Posterior vena cava (tissue), 2 donors: ENCODE data around the gene TYROBP. TPM values are rescaled to one million over a fixed set of nuclear protein-coding genes. Genes with fewer than 3 reads are reported as not detected.
"Not testable (repeated sequence)": the region's sequence is repeated elsewhere in the genome, so short reads cannot be mapped to it uniquely, and the experiment has no call there.

Experiments
- DNase-seq: peaks from one replicate; pipeline ENCODE4 v3.0.0-alpha.2; 2020; ENCODE audit warnings: low spot score
- intact Hi-C, 2 donors: fragments of 100-400 bp; cut with DNase I; formaldehyde crosslinking; loops; one replicate each; pipeline versions ENCODE4 v1.14.1 to v1.14.2; 2022 to 2023
- total RNA-seq, 2 donors: library from RNA; stranded (reverse); fragmentation: NEBNext Ultra II Directional; extraction: Animal tissue kit (Norgen Biotek cat#: 25700); gene quantifications; one replicate each; pipeline ENCODE4 v1.2.1, GENCODE V29; 2021
- donor health status: DM: yes; HTN: yes; CAD: no.
- donor health status: DM: yes; HTN: yes; CAD: no.

The TYROBP gene
- total RNA-seq, 2 donors from 2014 or later: 58.8 to 96.5 TPM

GRCh38 chr19:35885904-35886303, 22.2 kb downstream of the TYROBP start:
- intact Hi-C loops: loop anchor here in 1 of 2 donors (5.0 kb wide), 1 partner anchor 36 kb away; no protein-coding TSS in a partner anchor
- no peak for DNase-seq

- intact Hi-C loops: loop anchor here in 1 of 2 donors (5.0 kb wide), 1 partner anchor 37 kb away; no protein-coding TSS in a partner anchor
- no peak for DNase-seq
These were observed 22.8 kb downstream of the TYROBP start for GRCh38 chr19:35885225-35885738.

- intact Hi-C loops: loop anchor here in 1 of 2 donors (5.0 kb wide), 1 partner anchor 53 kb away; the partner anchor contains the start of gene LRFN3
- no peak for DNase-seq
These were observed 24.2 kb downstream of the TYROBP start for GRCh38 chr19:35883882-35884281.

- intact Hi-C loops: loop anchor here in 1 of 2 donors (5.0 kb wide), 1 partner anchor 55 kb away; the partner anchor contains the start of gene LRFN3
- no peak for DNase-seq
These were observed 25.8 kb downstream of the TYROBP start for GRCh38 chr19:35882114-35882832.

GRCh38 chr19:35879770-35880317, 28.3 kb downstream of the TYROBP start:
- intact Hi-C loops: loop anchor here in 1 of 2 donors (5.0 kb wide), 1 partner anchor 57 kb away; the partner anchor contains the start of gene LRFN3
- DNase-seq: peak; percentile 97

GRCh38 chr19:35879068-35879467, 29.0 kb downstream of the TYROBP start:
- intact Hi-C loops: no loop called here
- DNase-seq: no peak

GRCh38 chr19:35874392-35874930, 33.6 kb downstream of the TYROBP start:
- intact Hi-C loops: no loop called here
- DNase-seq: no peak

GRCh38 chr19:35872180-35872579, 35.9 kb downstream of the TYROBP start:
- DNase-seq: no peak
- intact Hi-C loops: no loop called here

- no peak for DNase-seq
- intact Hi-C loops: no loop called here
These were observed 36.5 kb downstream of the TYROBP start for GRCh38 chr19:35871611-35872010.

GRCh38 chr19:35870798-35871197, 37.3 kb downstream of the TYROBP start:
- intact Hi-C loops: no loop called here
- DNase-seq: no peak

- intact Hi-C loops, DNase-seq: not testable (repeated sequence)
These were observed 37.9 kb downstream of the TYROBP start for GRCh38 chr19:35870124-35870736.

- intact Hi-C loops: no loop called here
- DNase-seq: peak; percentile 89
These were observed 38.6 kb downstream of the TYROBP start for GRCh38 chr19:35869327-35870123.

GRCh38 chr19:35868823-35869326, 39.2 kb downstream of the TYROBP start:
- intact Hi-C loops: no loop called here
- DNase-seq: no peak

- no peak for DNase-seq
- intact Hi-C loops: no loop called here
These were observed 39.8 kb downstream of the TYROBP start, which contains the start of gene APLP1 for GRCh38 chr19:35868172-35868822. Gene APLP1, plus strand, starts transcription at chr19:35868574. Its CDS starts 63 bp downstream, at chr19:35868637.

GRCh38 chr19:35863018-35863417, 45.1 kb downstream of the TYROBP start:
- DNase-seq: no peak

GRCh38 chr19:35862528-35862927, 45.6 kb downstream of the TYROBP start:
- intact Hi-C loops: no loop called here
- no peak for DNase-seq

More at GRCh38 chr19:35863018-35863417, 45.1 kb downstream of the TYROBP start:
- intact Hi-C loops: no loop called here

GRCh38 chr19:35861640-35862160, 46.4 kb downstream of the TYROBP start:
- DNase-seq: no peak
- intact Hi-C loops: no loop called here
